HK-2 (cell line): Measurements from ENCODE around the gene OR13C5.
"Not testable (repeated sequence)": the region's sequence is repeated elsewhere in the genome, so short reads cannot be mapped to it uniquely, and the experiment has no call there.

ENCODE experiments used
- DNase-seq: peaks from one replicate; pipeline ENCODE4 v3.0.0-alpha.2; 2018; ENCODE audit not compliant: unreplicated experiment

OR13C5 gene

GRCh38 chr9:104599313-104599712 lies at the start of gene OR13C5:
Gene OR13C5 (minus strand): TSS chr9:104599413. CDS start chr9:104599413, 0 bp downstream.
- not testable (repeated sequence) for DNase-seq

- no peak for DNase-seq
Observed at GRCh38 chr9:104635456-104635855, 36.2 kb upstream of the OR13C5 start.

GRCh38 chr9:104633976-104634520 lies 34.8 kb upstream of the OR13C5 start:
- DNase-seq = no peak

GRCh38 chr9:104625964-104626363 lies 26.8 kb upstream of the OR13C5 start:
- DNase-seq = not testable (repeated sequence)

GRCh38 chr9:104618104-104618503 lies 18.9 kb upstream of the OR13C5 start, which contains the start of gene OR13C9:
Gene OR13C9 (minus strand): TSS chr9:104618204. CDS start chr9:104618204, 0 bp downstream.
- DNase-seq = no peak

- DNase-seq = no peak
Observed at GRCh38 chr9:104617418-104617817, 18.2 kb upstream of the OR13C5 start.

GRCh38 chr9:104611213-104611612 lies 12.0 kb upstream of the OR13C5 start:
- DNase-seq = no peak

GRCh38 chr9:104608336-104608735 lies 9.1 kb upstream of the OR13C5 start:
- no peak for DNase-seq

GRCh38 chr9:104606152-104606551 lies 6.9 kb upstream of the OR13C5 start:
- DNase-seq = no peak

- not testable (repeated sequence) for DNase-seq
Observed at GRCh38 chr9:104605527-104605926, 6.3 kb upstream of the OR13C5 start, which contains the start of gene OR13C2. Gene OR13C2 (minus strand): TSS chr9:104605627. CDS start chr9:104605627, 0 bp downstream.

GRCh38 chr9:104604801-104605200 lies 5.6 kb upstream of the OR13C5 start:
- DNase-seq = no peak

- DNase-seq = not testable (repeated sequence)
Observed at GRCh38 chr9:104598749-104599148, 464 bp downstream of the OR13C5 start.

GRCh38 chr9:104589626-104590025 lies 9.6 kb downstream of the OR13C5 start:
- DNase-seq = no peak

- DNase-seq = no peak
Observed at GRCh38 chr9:104586496-104587180, 12.6 kb downstream of the OR13C5 start.

- DNase-seq = no peak
Observed at GRCh38 chr9:104580562-104580961, 18.7 kb downstream of the OR13C5 start.

- DNase-seq = no peak
Observed at GRCh38 chr9:104577263-104577662, 21.9 kb downstream of the OR13C5 start.

- no peak for DNase-seq
Observed at GRCh38 chr9:104575456-104575855, 23.8 kb downstream of the OR13C5 start.

- DNase-seq = no peak
Observed at GRCh38 chr9:104572612-104573011, 26.6 kb downstream of the OR13C5 start.

- no peak for DNase-seq
Observed at GRCh38 chr9:104568868-104569267, 30.3 kb downstream of the OR13C5 start, which contains the start of gene OR13C8. Gene OR13C8 (plus strand): TSS chr9:104569168. CDS start chr9:104569168, 0 bp downstream.

- no peak for DNase-seq
Observed at GRCh38 chr9:104564358-104564757, 34.9 kb downstream of the OR13C5 start.

- no peak for DNase-seq
Observed at GRCh38 chr9:104556830-104557634, 42.2 kb downstream of the OR13C5 start.

GRCh38 chr9:104555521-104555920 lies 43.7 kb downstream of the OR13C5 start:
- DNase-seq = no peak
